Brain microvascular endothelial cell (primary cell): ENCODE measurements around the gene MSI2.

Experiments
- DNase-seq: peaks from one replicate; pipeline ENCODE4 v3.0.0-alpha.2; 2020
- H3K27ac ChIP-seq: fragments of 250-450 bp; sonication (Bioruptor Pico); 2 replicates; pipeline ENCODE4 v1.5.1; 2020; ENCODE audit warnings: mild to moderate bottlenecking, moderate library complexity
- H3K27me3 ChIP-seq: fragments of 250-450 bp; sonication (Bioruptor Pico); replicated peaks from 2 replicates; pipeline ENCODE4 v1.5.1; 2020; ENCODE audit warnings: mild to moderate bottlenecking
- H3K36me3 ChIP-seq: fragments of 250-450 bp; sonication (Bioruptor Pico); replicated peaks from 2 replicates; pipeline ENCODE4 v1.5.1; 2020; ENCODE audit warnings: mild to moderate bottlenecking
- H3K4me3 ChIP-seq: 2 replicates; pipeline ENCODE4 v1.5.1; 2011; ENCODE audit warnings: low read depth, mild to moderate bottlenecking, control low read depth, low read length, moderate library complexity
- in situ Hi-C: cut with HindIII; loops from 2 replicates; pipeline ENCODE4 v1.10.0; 2017; ENCODE audit warnings: low sequenced_read_pairs, low pct_ligation_motif_present
- TF ChIP-seq, protein P1 (sequence below): IDR thresholded peaks from 2 replicates; pipeline ENCODE4 v1.5.1; 2011; ENCODE audit warnings: low read depth, mild to moderate bottlenecking, moderate library complexity, low read length, control low read depth, inconsistent platforms; ENCODE audit errors: missing control alignments

Gene MSI2

DNA sequence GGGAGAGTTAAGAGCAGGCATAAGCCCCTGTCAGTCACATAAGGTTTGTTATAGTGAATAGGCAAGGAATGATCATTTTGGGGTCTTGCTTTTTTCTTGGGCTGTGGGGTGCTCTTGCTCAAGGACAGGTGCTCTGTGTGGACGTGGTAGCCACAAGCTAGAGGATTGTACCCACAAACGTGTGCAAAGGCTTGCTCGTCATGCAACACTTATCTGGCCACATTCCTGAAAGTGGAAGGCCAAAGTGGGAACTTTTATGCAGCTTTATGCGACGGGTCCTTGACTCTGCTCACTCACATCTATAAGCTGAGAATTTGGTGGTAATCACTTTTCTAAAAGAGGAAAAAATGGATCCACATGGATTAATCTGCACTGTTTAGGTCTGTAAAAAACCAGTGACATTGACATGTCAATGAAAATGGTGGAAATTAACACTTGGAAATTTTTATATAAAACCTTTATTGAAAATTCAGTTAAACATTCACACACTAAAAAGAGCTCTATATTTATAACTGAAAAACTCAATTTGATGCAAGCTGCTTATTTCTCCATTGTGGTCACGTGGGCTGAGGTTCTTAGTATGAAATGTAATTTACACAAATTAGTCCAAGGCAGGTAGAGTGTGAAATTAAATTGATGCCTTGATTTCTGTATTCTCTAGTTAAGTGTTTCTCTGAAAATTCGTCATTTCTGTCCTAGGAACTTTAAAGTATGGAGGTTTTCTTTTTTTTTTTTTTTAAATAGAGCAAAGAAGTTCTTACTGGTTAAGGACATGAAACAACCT lies 162.3 kb downstream of the MSI2 start:
- in situ Hi-C loops = no loop called here
- H3K27ac ChIP-seq = no peak overlapping the region
- TF ChIP-seq, protein P1, sequence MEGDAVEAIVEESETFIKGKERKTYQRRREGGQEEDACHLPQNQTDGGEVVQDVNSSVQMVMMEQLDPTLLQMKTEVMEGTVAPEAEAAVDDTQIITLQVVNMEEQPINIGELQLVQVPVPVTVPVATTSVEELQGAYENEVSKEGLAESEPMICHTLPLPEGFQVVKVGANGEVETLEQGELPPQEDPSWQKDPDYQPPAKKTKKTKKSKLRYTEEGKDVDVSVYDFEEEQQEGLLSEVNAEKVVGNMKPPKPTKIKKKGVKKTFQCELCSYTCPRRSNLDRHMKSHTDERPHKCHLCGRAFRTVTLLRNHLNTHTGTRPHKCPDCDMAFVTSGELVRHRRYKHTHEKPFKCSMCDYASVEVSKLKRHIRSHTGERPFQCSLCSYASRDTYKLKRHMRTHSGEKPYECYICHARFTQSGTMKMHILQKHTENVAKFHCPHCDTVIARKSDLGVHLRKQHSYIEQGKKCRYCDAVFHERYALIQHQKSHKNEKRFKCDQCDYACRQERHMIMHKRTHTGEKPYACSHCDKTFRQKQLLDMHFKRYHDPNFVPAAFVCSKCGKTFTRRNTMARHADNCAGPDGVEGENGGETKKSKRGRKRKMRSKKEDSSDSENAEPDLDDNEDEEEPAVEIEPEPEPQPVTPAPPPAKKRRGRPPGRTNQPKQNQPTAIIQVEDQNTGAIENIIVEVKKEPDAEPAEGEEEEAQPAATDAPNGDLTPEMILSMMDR = no peak

DNA sequence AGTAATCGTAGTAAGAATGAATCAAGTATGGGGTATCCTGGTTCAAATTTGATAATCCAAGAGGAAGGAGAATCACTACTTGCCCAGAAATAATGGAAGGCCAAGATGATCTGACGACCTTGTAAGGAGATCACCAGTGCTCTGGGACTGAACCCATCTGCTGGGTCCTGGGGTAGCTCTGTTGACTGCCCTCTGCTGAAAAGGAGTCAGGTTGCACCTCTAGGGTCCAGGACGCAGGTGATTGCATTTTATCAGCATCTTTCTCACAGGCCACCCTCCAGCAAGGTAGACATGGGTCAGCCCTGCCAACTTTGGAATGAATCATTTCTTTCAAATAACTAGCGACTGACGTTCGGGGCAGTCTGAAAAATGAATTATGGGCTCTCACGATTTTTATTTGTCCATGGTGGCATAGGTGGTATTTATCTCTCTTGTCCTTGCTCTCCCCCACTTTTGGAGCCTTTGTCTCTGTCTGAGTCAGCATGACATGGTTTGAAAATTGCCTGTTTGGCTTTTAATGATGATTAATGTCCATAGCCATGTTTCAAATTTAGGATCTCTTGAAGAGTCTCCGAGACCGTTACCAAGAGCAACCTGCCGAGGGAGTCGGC lies 163.7 kb downstream of the MSI2 start:
- H3K27me3 ChIP-seq = no peaks in the 10 kb centered on the region
- DNase-seq = no peak
- in situ Hi-C loops = no loop called here
- H3K27ac ChIP-seq = no peak overlapping the region
- TF ChIP-seq, protein P1 = no peak
- H3K36me3 ChIP-seq = no peaks in the 10 kb centered on the region
- no peak overlapping the region for H3K4me3 ChIP-seq

More for the DNA sequence above, 162.3 kb downstream of the MSI2 start:
- H3K36me3 ChIP-seq = no peaks in the 10 kb centered on the region
- no peak for DNase-seq
- no peaks in the 10 kb centered on the region for H3K27me3 ChIP-seq
- no peak overlapping the region for H3K4me3 ChIP-seq

DNA sequence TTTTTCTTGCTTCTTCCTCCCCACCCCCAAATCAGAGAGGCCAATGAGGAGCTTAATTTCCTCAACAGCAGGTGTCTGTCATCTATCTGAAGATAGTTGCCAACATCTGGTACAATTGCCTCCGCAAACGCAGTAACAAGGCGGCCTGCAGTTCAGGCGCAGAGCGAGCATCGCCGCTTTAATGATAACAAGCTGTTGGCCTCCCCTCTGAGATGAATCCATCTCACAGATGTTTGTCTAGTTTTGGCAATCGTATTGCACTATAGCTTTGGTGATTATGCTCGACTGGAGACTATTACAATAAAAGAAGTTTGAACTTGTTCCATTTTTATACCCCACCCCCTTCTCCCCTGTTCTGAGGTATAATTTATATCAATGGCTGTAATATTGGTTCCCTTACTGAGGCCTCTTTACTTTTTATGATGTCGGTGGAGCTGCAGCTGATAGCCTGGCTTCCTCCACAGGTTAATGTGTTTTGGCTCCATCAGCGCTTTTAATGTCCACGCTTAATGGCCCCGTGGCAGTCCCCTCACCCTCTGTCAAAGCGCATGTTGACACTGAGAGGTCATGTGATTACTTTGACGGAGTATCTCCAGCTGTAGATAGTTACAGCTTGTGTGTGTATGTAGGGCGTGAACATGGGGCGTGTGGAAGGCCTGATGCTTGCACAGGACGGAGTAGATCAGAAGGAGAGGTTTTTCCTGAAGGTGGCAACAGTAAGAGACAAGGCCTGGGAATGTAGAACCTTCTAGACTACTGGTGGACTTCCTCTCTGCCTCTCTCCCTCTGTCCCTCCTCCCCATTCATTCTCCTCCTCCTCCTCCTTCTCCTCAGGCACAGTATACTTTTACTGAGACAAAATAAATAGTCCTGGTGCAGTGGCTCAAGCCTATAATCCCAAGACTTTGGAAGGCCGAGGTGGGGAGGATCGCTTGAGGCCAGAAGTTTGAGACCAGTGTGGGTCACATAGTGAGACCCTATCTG lies 164.7 kb downstream of the MSI2 start:
- Histone ChIP-seq H3K27ac (no peak overlapping the region), H3K4me3 (no peak overlapping the region), H3K27me3 (no peaks in the 10 kb centered on the region), H3K36me3 (no peaks in the 10 kb centered on the region)
- in situ Hi-C loops = no loop called here
- no peak for DNase-seq
- TF ChIP-seq, protein P1 = no peak

DNA sequence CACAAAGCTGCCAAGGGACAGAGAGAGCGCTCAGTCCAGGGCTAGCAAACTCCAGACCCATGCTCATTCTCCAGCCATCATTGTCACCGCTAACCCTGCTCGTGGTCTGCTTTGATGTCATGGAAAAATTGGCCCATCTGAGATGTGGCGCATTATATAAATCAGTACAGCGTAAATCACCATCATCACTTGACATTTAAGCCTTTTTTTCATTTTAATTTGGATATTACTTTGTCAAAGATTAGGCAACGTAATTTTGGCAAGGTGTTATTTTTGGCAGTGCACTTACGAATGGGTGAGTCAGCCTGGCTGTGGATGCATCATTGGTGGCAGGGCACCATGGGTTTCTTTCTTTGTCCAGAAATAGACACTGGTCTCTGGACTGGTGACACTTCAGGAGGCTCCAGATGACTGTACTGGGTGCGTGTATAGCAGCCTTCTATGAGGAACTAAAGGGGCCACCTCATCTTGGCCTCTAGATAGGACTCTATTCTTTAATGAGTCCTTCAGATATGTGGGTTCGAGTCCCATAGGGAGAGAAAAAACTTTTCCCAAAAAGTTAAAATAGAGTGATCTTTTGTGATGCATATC lies 166.3 kb downstream of the MSI2 start:
- in situ Hi-C loops = no loop called here
- TF ChIP-seq, protein P1 = no peak

DNA sequence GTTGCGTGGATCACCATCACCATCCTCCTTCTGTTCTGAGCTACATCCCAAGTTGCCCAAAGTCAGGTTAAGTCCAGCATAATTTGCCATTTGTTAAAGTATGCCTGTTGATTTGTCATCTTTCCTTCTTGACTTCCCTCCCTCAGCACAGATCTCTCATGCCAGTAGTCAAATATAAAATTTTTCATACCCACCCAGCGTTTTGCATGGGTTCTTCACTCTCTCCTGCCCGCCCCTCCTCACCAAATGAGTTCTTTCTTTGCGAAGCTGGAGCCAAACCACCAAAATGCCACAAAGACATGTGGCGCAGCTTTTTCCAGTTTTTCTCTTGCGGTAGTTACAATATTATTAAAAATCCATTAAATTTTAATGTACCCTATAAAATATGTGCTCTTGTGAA lies 167.2 kb downstream of the MSI2 start:
- Histone ChIP-seq H3K27me3 (no peaks in the 10 kb centered on the region), H3K4me3 (no peak overlapping the region), H3K36me3 (no peaks in the 10 kb centered on the region), H3K27ac (no peak overlapping the region)
- no peak for DNase-seq
- TF ChIP-seq, protein P1 = no peak
- in situ Hi-C loops = no loop called here

More for the DNA sequence above, 166.3 kb downstream of the MSI2 start:
- Histone ChIP-seq H3K27ac (no peak overlapping the region), H3K4me3 (no peak overlapping the region), H3K36me3 (no peaks in the 10 kb centered on the region), H3K27me3 (no peaks in the 10 kb centered on the region)
- peak; percentile 47 for DNase-seq
